ENCODE data around the gene CYBRD1.

CYBRD1 gene

GRCh38 chr2:171595456-171595855 is 73.2 kb downstream of the CYBRD1 start:
- Histone ChIP-seq H3K36me3 (replicated peaks) (no peaks in the 10 kb centered on the region), H3K27me3 (replicated peaks) (no peaks in the 10 kb centered on the region), H3K4me3 (ENCODE audit: low read depth, low read length) (no peak overlapping the region), H3K27ac (no peak overlapping the region)
- TF ChIP-seq CTCF (IDR thresholded peaks at IDR 0.05; ENCODE audit: low read depth, low read length, missing control alignments): no peak
- in situ Hi-C loops (cut with HindIII; ENCODE audit: low pct_ligation_motif_present, low sequenced_read_pairs): no loop called here
- no peak for DNase-seq

- in situ Hi-C loops (cut with HindIII; ENCODE audit: low pct_ligation_motif_present, low sequenced_read_pairs): no loop called here
- Histone ChIP-seq H3K4me3 (ENCODE audit: low read depth, low read length) (no peak overlapping the region), H3K27me3 (replicated peaks) (no peaks in the 10 kb centered on the region), H3K36me3 (replicated peaks) (no peaks in the 10 kb centered on the region), H3K27ac (peak overlapping the region; percentile 31)
- peak; percentile 89 for DNase-seq
- no peak for TF ChIP-seq CTCF (IDR thresholded peaks at IDR 0.05; ENCODE audit: low read depth, low read length, missing control alignments)
Measured at GRCh38 chr2:171595896-171596295, 73.6 kb downstream of the CYBRD1 start.

GRCh38 chr2:171598713-171599319 is 76.5 kb downstream of the CYBRD1 start:
- in situ Hi-C loops (cut with HindIII; ENCODE audit: low pct_ligation_motif_present, low sequenced_read_pairs): no loop called here
- no peak overlapping the region for H3K4me3 ChIP-seq (ENCODE audit: low read depth, low read length)
- peak; percentile 78 for TF ChIP-seq CTCF (IDR thresholded peaks at IDR 0.05; ENCODE audit: low read depth, low read length, missing control alignments)
- H3K27ac ChIP-seq: no peak overlapping the region
- H3K27me3 ChIP-seq (replicated peaks): no peaks in the 10 kb centered on the region
- no peaks in the 10 kb centered on the region for H3K36me3 ChIP-seq (replicated peaks)
- peak; percentile 70 for DNase-seq

- no peaks in the 10 kb centered on the region for H3K36me3 ChIP-seq (replicated peaks)
- no peak for DNase-seq
- no peaks in the 10 kb centered on the region for H3K27me3 ChIP-seq (replicated peaks)
- H3K27ac ChIP-seq: no peak overlapping the region
- TF ChIP-seq CTCF (IDR thresholded peaks at IDR 0.05; ENCODE audit: low read depth, low read length, missing control alignments): no peak
- H3K4me3 ChIP-seq (ENCODE audit: low read depth, low read length): no peak overlapping the region
- in situ Hi-C loops (cut with HindIII; ENCODE audit: low pct_ligation_motif_present, low sequenced_read_pairs): no loop called here
Measured at GRCh38 chr2:171600126-171600525, 77.9 kb downstream of the CYBRD1 start.

- H3K36me3 ChIP-seq (replicated peaks): no peaks in the 10 kb centered on the region
- TF ChIP-seq CTCF (IDR thresholded peaks at IDR 0.05; ENCODE audit: low read depth, low read length, missing control alignments): no peak
- H3K4me3 ChIP-seq (ENCODE audit: low read depth, low read length): no peak overlapping the region
- no peak for DNase-seq
- H3K27me3 ChIP-seq (replicated peaks): no peaks in the 10 kb centered on the region
- H3K27ac ChIP-seq: no peak overlapping the region
- in situ Hi-C loops (cut with HindIII; ENCODE audit: low pct_ligation_motif_present, low sequenced_read_pairs): no loop called here
Measured at GRCh38 chr2:171602352-171602751, 80.1 kb downstream of the CYBRD1 start.

All from brain microvascular endothelial cell (primary cell).